Embryonic facial prominence (tissue), 1 donor: ENCODE results near the gene OR52D1.

ENCODE experiments used
- DNase-seq: peaks from one replicate; pipeline ENCODE4 v3.0.0-alpha.2; 2016; ENCODE audit errors: extremely low spot score

Gene OR52D1

GRCh38 chr11:5488385-5488784 is at the start of gene OR52D1:
Gene OR52D1, plus strand, starts transcription at chr11:5488685. Its CDS starts 22 bp downstream, at chr11:5488707.
- DNase-seq: no peak

DNA sequence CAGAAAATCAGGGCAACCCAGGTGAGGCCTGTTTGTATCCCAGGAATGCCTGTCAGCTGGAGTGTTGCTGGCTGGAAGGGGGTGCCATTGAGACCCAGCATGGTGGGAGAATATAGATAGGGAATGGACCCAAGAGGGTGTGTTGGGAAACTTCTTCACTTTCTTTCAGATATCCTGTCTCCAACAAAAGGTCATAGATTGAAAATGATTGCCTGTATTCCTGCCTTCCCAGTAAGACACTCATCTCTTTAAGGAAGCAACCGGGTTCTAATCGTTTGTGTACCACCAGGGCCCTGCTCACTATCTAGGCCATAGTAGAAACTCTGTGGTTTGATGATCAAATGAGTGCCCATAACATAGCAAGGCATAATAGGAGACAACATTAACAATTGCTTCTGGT is 47.1 kb upstream of the OR52D1 start, which contains the start of gene OR51I1:
Gene OR51I1, minus strand, starts transcription at position 101 of the 400 bp plus-strand sequence. Its CDS starts 0 bp downstream, at position 101.
- no peak for DNase-seq

DNA sequence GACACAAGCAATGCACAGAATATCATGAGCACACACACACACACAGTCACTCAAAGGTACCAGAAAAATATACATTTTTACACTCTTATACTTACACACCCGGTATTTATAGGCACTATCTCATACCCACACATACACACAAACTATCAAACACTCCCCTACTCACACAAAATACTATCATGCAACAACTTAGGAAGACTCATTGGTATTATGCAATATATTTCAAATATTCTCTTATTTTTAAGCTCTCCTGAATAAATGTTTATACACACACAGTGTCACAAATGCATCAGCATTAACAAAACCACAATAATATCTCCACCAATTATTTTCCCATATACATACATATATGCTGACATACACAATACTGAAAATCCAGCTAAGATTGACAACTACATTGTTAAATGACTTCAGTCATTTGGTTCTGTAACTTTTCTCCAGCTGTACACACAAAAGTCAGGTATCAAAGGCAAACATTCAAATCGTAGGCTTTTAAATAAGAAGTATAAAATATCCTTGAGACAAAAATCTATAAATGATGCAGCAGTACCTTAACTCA is 44.6 kb upstream of the OR52D1 start:
- no peak for DNase-seq

- no peak for DNase-seq
These were observed 39.5 kb upstream of the OR52D1 start, which contains the start of gene OR51I2 for GRCh38 chr11:5449023-5449422. Gene OR51I2, plus strand, starts transcription at chr11:5449323. Its CDS starts 4,166 bp downstream, at chr11:5453489.

DNA sequence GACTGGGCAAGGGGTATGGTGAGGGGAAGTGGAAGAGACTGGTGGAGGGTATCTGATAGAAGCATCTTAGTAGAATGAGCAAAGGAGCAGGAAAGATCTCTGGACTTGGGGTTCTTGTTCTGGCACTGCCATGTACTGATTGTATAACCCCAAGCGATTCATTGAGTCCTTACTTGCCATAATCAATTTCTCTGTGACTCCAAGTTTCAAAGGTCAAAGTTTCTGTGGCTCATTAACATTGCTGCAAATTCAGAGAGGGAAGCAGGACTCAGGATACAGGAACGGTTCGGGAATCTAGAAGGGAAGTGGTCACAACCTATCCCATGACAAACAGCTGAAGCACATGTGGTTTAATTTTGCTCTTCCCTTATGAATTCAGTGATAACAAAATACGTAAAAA is 39.1 kb upstream of the OR52D1 start:
- no peak for DNase-seq

DNA sequence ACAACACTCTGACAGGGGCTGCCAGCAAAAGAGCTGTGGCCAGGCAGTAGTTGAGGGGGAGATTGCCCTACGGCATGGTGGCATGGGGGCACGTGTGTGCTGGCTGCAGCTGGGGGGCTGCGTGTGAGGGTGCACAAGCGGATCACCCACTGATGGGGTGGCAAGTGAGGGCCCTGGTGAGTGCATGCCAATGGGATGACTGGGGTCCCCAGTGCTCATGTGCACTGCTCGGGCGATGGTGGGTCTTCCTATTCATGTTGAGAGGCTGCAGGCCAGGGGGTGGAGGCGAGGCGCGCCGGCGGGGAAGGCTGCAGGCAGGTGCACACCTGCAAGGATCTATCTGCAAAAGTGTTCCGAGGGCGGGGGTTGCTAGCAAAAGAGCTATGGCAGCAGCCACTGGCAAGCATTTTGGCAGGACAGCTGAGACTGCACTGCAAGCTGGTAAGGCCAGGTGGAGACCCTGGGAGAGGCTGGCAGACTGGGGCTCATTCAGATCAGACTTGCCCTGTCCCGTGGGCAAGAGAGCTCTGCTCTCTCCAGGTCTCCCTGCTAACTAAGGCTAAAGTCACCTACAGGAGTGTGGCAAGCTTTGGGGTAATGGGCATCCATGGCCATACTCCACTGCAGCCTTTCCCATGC is 27.4 kb upstream of the OR52D1 start:
- DNase-seq: no peak

- no peak for DNase-seq
These were observed 21.0 kb upstream of the OR52D1 start for GRCh38 chr11:5467527-5467926.

- no peak for DNase-seq
These were observed 14.6 kb upstream of the OR52D1 start for GRCh38 chr11:5473921-5474320.

- no peak for DNase-seq
These were observed 12.2 kb upstream of the OR52D1 start for GRCh38 chr11:5476186-5476819.

- no peak for DNase-seq
These were observed 2.5 kb upstream of the OR52D1 start for GRCh38 chr11:5486003-5486402.

DNA sequence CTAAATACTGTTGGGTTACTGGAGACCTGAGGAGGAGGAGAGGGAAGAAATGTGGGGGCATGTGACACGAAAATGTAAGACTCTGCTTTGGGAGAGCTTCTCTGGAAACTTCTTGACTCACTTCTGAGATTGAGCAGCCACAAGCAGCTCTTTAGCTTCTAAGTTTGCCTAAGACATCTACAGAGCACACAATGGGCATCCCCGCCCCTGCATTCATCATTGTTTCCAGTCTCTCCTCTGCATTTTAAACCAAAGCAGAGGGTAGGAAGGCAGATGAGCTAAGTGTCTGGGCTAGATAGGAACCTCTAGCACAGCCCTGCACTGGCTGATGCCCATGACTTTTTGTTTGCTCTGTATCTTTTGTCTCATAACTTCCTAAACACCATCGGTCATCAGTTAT is 2.1 kb upstream of the OR52D1 start:
- no peak for DNase-seq

DNA sequence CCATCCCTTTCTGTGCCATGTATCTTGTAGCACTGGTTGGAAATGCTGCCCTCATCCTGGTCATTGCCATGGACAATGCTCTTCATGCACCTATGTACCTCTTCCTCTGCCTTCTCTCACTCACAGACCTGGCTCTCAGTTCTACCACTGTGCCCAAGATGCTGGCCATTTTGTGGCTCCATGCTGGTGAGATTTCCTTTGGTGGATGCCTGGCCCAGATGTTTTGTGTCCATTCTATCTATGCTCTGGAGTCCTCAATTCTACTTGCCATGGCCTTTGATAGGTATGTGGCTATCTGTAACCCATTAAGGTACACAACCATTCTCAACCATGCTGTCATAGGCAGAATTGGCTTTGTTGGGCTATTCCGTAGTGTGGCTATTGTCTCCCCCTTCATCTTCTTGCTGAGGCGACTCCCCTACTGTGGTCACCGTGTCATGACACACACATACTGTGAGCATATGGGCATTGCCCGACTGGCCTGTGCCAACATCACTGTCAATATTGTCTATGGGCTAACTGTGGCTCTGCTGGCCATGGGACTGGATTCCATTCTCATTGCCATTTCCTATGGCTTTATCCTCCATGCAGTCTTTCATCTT is 414 bp downstream of the OR52D1 start:
- no peak for DNase-seq

DNA sequence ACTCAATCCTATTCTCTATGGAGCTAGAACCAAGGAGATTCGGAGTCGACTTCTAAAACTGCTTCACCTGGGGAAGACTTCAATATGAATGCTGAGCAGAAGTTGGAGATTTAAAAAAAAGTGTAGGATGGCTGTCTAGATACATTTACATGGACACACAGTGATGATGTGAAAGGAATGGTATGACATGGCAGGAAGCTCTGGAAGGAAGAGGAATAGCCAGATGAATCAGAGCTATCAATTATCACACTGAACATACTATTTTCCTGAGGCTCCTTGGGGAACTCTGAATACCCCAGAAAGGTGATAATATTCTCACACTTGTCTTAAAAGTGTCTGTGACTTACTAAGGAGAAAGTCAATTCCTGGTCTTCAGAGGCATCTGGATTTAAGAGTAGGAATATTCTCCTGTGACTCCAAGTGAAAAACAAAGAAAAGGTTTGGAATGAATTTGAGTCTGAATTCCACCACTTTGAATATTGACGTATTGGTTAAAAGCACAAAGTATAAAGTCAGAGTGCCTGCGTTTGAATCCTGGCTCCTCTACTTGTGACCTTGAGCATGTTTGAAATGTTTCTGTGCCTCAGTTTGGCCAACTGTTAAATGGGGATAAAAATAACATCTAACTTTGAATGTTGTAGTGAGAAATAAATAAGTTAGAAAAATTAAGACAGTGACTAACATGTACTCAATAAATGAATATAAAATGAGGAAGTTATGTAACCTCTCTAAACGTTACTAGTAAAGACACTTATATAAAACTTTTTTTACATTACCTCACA is 1.3 kb downstream of the OR52D1 start:
- no peak for DNase-seq

DNA sequence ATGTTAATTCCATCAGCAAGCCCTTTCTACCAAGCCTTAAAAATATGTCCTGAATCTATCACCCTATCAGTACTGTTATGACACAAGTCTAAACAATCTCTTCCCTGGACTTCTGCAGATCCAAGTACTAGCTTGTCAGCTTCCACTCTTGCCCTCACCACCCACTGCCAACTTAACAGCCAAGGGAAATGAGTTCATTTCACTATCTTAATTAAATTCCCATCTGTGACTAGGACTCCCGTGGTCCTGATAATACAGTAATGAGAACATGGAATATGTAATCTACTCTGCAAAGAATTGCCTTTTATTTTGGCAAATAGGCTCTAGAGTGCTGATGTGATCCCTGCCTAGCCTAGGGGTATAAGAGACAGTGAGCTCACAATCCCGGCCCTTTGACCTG is 11.2 kb downstream of the OR52D1 start:
- DNase-seq: no peak

- DNase-seq: no peak
These were observed 11.9 kb downstream of the OR52D1 start for GRCh38 chr11:5500393-5500801.

DNA sequence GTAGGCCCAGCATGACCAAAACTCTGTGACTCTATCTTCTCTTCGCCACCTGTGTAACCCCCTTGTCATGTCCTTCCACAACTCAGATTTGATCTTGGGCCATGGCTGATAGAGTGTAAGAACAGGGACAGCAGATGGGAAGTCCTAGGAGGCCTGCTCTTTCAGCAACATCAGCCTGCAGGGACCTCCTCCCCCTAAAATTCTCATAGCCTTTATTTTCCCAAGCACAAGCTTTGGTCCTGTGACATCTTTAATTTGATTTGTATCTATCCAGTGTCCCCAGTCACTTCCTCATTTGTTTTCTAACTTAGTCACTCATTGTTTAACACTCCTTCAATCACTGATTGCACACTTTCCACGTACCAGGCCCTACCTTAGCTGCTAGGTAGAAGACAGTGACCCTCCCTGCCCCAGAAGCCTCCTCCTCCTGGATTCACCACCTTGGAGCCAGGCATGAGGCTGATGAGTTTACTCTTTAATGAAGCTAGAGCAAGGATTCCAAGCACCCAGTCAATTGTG is 16.0 kb downstream of the OR52D1 start:
- no peak for DNase-seq

DNA sequence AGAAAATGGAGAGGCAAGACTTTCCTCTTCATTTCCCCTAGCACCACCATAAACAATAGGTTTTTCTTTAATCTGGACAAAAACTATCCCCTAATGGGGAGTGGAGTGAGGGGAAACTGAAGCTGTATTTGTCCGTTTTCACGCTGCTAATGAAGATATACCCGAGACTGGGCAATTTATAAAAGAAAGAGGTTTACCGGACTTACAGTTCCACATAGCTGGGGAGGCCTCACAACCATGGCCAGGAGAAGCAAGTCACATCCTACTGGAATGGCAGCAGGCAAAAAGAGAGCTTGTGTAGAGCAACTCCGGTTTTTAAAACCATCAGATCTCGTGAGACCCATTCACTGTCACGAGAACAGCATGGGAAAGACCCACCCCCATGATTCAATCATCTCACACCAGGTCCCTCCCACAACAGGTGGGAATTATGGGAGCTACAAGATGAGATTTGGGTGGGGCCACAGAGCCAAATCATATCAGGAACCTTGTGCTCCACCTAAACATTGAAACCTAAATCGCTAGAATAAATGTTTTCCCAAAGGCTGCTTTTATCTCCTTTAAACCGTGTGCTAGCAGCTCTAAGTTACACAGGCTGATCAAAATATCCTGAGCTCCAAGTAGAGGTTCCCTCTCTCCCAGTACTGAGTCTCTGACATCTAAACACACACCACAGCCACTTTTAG is 17.0 kb downstream of the OR52D1 start:
- DNase-seq: no peak

GRCh38 chr11:5507177-5507932 is 18.9 kb downstream of the OR52D1 start:
- DNase-seq: no peak

- DNase-seq: no peak
These were observed 19.4 kb downstream of the OR52D1 start for GRCh38 chr11:5507933-5508305.

DNA sequence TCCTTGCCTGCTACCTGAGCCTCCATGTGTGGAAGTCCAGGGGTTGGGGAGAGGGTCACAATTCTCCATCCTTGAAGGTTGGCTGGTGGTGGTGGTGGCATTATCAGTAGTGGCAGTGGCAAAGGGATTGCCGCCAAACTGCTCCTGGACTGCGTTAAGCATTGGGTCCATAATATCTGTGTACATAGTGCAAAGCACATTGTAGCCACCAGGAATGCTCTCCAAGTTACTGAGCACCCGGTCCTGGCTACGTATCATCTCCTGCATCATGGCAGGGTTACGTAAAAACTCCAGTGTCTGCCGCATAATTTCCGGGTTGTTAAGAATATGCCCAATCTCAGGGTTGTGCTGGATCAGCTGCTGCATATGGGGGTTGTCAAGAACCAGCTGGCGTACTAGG is 20.1 kb downstream of the OR52D1 start:
- no peak for DNase-seq
